ENCODE data around the gene NR5A2. TPM values are rescaled to one million over a fixed set of nuclear protein-coding genes. Genes with fewer than 3 reads are reported as not detected.

The NR5A2 gene
- total and polyA plus RNA-seq, 3 donors from 2014 or later, result 1.3 to 4.4 (median 2.3) TPM

DNA sequence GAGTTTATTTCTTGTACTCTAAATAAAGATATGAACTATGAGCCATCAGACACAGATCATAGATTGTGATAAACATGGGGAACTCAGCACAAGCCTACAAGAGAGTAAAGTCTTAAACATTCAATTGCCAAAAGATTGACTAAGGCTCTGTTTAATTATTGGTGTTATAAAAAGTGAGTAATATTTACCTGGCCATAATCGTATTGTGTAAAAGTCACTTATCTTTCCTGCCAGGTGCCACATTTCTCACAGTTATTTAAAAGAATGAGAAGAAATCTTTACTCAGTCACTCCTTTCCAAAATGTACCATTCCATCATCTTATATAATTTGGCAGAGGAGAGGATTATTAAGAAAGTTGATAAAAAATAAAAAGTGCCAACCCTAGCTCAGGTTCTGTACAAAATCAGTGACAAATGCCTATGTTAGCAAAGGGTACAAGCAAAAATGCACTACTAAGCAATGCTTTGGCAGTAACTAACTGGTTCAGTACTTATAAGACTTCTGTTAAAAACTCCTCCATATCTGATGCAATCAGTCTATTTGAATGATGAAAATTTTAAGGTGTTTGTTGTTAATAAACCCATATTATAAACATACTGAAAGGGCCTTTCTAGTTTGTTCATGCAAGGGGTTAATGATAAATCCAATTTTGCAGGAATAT is 5.8 kb upstream of the NR5A2 start:
- WGBS, 2 donors, result 73 to 88% methylated on average over 1 of the region's 1 CpG
- H3K27me3 ChIP-seq, result no peaks in the 10 kb centered on the region
- DNase-seq, result no peak
- H3K9me3 ChIP-seq, result no peaks in the 10 kb centered on the region
- no peak for TF ChIP-seq POLR2A (IDR thresholded peaks at IDR 0.05)
- no peak for TF ChIP-seq CTCF (IDR thresholded peaks at IDR 0.05)
- no peaks in the 10 kb centered on the region for H3K4me1 ChIP-seq
- H3K36me3 ChIP-seq (ENCODE audit: low read depth, missing control alignments), result no peaks in the 10 kb centered on the region
- H3K27ac ChIP-seq, result no peak overlapping the region
- intact Hi-C loops (cut with DNase I; ENCODE audit: low total_unique reads), result no loop called here
- no peak overlapping the region for H3K4me3 ChIP-seq

DNA sequence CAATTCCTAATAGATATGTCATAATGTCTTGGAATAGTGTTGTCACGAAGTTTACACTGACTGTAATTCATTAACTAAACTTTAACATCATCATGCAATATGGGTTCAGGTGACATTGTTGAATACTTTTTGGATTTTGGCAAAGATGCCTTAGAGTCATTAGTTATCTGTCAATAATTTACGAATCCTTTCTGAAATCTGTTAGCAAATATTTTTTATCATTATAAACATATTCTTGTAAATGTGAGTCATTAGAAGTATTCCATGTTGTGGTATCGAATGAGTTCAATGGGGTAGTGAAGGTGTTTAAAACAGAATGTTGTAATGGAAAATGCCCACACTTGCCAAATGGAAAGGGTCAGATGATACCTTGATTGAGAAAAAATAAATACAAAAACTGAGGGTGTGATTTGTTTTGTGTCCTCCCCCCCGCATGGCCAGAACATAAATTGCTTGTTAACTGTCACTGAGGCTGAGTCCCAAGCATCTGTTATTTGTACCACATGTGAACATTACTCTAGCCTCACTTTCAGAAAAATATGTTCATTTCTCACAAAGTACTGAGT is 5.2 kb upstream of the NR5A2 start:
- DNase-seq, result no peak
- H3K4me3 ChIP-seq, result no peak overlapping the region
- no peaks in the 10 kb centered on the region for H3K36me3 ChIP-seq (ENCODE audit: low read depth, missing control alignments)
- TF ChIP-seq POLR2A (IDR thresholded peaks at IDR 0.05) (no peak), CTCF (IDR thresholded peaks at IDR 0.05) (no peak)
- no peaks in the 10 kb centered on the region for H3K4me1 ChIP-seq
- intact Hi-C loops (cut with DNase I; ENCODE audit: low total_unique reads), result no loop called here
- 86 to 87% methylated on average over 4 of the region's 4 CpGs for WGBS, 2 donors
- no peaks in the 10 kb centered on the region for H3K9me3 ChIP-seq
- H3K27ac ChIP-seq, result no peak overlapping the region
- H3K27me3 ChIP-seq, result no peaks in the 10 kb centered on the region

GRCh38 chr1:200028586-200029034 is 1.1 kb downstream of the NR5A2 start:
- H3K36me3 ChIP-seq (ENCODE audit: low read depth, missing control alignments), result no peaks in the 10 kb centered on the region
- no peaks in the 10 kb centered on the region for H3K4me1 ChIP-seq
- H3K9me3 ChIP-seq, result no peaks in the 10 kb centered on the region
- DNase-seq, result no peak
- 6% methylated on average over 2 of the region's 2 CpGs for WGBS, 2 donors
- no peak overlapping the region for H3K27ac ChIP-seq
- no peak for TF ChIP-seq CTCF (IDR thresholded peaks at IDR 0.05)
- no peak for TF ChIP-seq POLR2A (IDR thresholded peaks at IDR 0.05)
- no peaks in the 10 kb centered on the region for H3K27me3 ChIP-seq
- H3K4me3 ChIP-seq, result peak overlapping the region; percentile 51 to 54
- intact Hi-C loops (cut with DNase I; ENCODE audit: low total_unique reads), result no loop called here

GRCh38 chr1:200029035-200029821 is 1.7 kb downstream of the NR5A2 start:
- 0 to 1% methylated on average over 51 to 64 of the region's 65 CpGs for WGBS, 2 donors
- H3K4me3 ChIP-seq, result peak overlapping the region; percentile 51 to 54
- peak; percentile 51 for DNase-seq

More at GRCh38 chr1:200029035-200029821, 1.7 kb downstream of the NR5A2 start:
- Histone ChIP-seq H3K9me3 (no peaks in the 10 kb centered on the region), H3K27ac (no peak overlapping the region), H3K4me1 (no peaks in the 10 kb centered on the region), H3K36me3 (ENCODE audit: low read depth, missing control alignments) (no peaks in the 10 kb centered on the region), H3K27me3 (no peaks in the 10 kb centered on the region)
- TF ChIP-seq POLR2A (IDR thresholded peaks at IDR 0.05) (no peak), CTCF (IDR thresholded peaks at IDR 0.05) (no peak)
- intact Hi-C loops (cut with DNase I; ENCODE audit: low total_unique reads), result no loop called here
